ENCODE measurements around the gene ZNF619.

DNA sequence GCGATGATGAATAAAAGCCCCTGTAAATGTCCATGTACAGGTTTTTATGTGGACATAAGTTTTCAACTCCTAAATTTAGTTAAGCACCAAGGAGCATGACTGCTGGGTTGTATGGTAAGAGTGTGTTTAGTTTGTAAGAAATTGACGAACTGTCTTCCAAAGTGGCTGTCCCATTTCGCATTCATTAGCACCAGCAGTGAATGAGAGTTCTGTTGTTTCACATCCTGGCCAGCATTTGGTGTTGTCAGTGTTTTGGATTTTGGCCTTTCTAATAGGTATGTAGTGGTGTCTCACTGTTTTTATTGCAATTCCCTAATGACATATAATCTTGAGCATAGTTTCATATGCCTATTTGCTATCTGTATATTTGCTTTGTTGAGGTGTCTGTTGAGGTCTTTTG, 51.5 kb downstream of the ZNF619 start:
- TF ChIP-seq HNF4A (conservative IDR thresholded peaks at IDR 0.05): no peak
- TF ChIP-seq, protein P1, sequence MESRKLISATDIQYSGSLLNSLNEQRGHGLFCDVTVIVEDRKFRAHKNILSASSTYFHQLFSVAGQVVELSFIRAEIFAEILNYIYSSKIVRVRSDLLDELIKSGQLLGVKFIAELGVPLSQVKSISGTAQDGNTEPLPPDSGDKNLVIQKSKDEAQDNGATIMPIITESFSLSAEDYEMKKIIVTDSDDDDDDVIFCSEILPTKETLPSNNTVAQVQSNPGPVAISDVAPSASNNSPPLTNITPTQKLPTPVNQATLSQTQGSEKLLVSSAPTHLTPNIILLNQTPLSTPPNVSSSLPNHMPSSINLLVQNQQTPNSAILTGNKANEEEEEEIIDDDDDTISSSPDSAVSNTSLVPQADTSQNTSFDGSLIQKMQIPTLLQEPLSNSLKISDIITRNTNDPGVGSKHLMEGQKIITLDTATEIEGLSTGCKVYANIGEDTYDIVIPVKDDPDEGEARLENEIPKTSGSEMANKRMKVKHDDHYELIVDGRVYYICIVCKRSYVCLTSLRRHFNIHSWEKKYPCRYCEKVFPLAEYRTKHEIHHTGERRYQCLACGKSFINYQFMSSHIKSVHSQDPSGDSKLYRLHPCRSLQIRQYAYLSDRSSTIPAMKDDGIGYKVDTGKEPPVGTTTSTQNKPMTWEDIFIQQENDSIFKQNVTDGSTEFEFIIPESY (IDR thresholded peaks at IDR 0.05): no peak
- TF ChIP-seq, protein P2, sequence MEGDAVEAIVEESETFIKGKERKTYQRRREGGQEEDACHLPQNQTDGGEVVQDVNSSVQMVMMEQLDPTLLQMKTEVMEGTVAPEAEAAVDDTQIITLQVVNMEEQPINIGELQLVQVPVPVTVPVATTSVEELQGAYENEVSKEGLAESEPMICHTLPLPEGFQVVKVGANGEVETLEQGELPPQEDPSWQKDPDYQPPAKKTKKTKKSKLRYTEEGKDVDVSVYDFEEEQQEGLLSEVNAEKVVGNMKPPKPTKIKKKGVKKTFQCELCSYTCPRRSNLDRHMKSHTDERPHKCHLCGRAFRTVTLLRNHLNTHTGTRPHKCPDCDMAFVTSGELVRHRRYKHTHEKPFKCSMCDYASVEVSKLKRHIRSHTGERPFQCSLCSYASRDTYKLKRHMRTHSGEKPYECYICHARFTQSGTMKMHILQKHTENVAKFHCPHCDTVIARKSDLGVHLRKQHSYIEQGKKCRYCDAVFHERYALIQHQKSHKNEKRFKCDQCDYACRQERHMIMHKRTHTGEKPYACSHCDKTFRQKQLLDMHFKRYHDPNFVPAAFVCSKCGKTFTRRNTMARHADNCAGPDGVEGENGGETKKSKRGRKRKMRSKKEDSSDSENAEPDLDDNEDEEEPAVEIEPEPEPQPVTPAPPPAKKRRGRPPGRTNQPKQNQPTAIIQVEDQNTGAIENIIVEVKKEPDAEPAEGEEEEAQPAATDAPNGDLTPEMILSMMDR (IDR thresholded peaks at IDR 0.05; ENCODE audit: low read depth, low read length, missing input control): no peak
- TF ChIP-seq FOXA1 (IDR thresholded peaks at IDR 0.05): no peak
